HCT116 (cell line): ENCODE results near the gene DBR1. TPM values are rescaled to one million over a fixed set of nuclear protein-coding genes. Genes with fewer than 3 reads are reported as not detected.
A peak's percentile ranks its signal among the peaks of the same experiment; 100 is the strongest.

Experiments used
- ATAC-seq: fragments of 200-7000 bp; cut with Tn5 transposase; 2 replicates; pipeline ENCODE4 v1.9.1; 2020; ENCODE audit warnings: mild to moderate bottlenecking, moderate library complexity
- Bru-seq: library from RNA; stranded (reverse); fragments of 400-500 nt; gene quantifications from one replicate; lab custom pipeline; 2021; lab: Mats Ljungman, UMichigan
- BruChase-seq, 2 experiments: library from RNA; stranded (reverse); fragments of 400-500 nt; gene quantifications; one replicate each; lab custom pipeline; 2021; lab: Mats Ljungman, UMichigan
- BruUV-seq: library from RNA; stranded (reverse); fragments of 400-500 nt; replicated peaks from 2 replicates; lab custom pipeline; 2021; lab: Mats Ljungman, UMichigan
- CTCF ChIA-PET: fragments of 300-600 bp; sonication (Branson Sonifier 250); formaldehyde crosslinking; loops from one replicate; lab custom pipeline; 2021; ENCODE audit warnings: antibody characterized with exemption; lab: Charles Lee
- POLR2A ChIA-PET: fragments of 300-600, 350-600 bp; sonication (Branson Sonifier 250); formaldehyde crosslinking; loops from one replicate; lab custom pipeline; 2021; ENCODE audit warnings: antibody characterized with exemption; lab: Charles Lee
- RAD21 ChIA-PET, 2 experiments: fragments of 300-600 bp; sonication (Branson Sonifier 250); formaldehyde crosslinking; loops; one replicate each; lab custom pipeline; 2023; ENCODE audit warnings: low total read pairs in 2 of 2; ENCODE audit not compliant: uncharacterized antibody in 2 of 2, unreplicated experiment in 2 of 2, low non-redundant PET in 1 of 2; lab: Charles Lee
- DNase-seq: peaks from one replicate; pipeline ENCODE4 v3.0.0-alpha.2; 2010; ENCODE audit warnings: low read depth, low spot score
- H2AFZ ChIP-seq: fragments of 200-600 bp; shearing (Covaris generic), sonication (generic); 2 replicates; pipeline ENCODE4 v1.6.1; 2017; ENCODE audit warnings: low read depth, mixed run types, mixed read lengths, antibody characterized with exemption, low read length; ENCODE audit not compliant: poor library complexity, severe bottlenecking
- H3K27ac ChIP-seq: 2 replicates; pipeline ENCODE4 v1.5.1; 2012; ENCODE audit warnings: low read depth, low read length
- H3K27me3 ChIP-seq: fragments of 200-600 bp; sonication (generic); 2 replicates; pipeline ENCODE4 v1.6.1; 2016; ENCODE audit warnings: mixed run types, low read length, mixed read lengths; ENCODE audit not compliant: insufficient read depth
- H3K36me3 ChIP-seq, 2 experiments: fragments of 200-500 bp in 1 of 2; fragments of 200-600 bp in 1 of 2; sonication (Bioruptor generic) in 1 of 2; sonication (generic) in 1 of 2; 2 replicates each; pipeline versions ENCODE4 v1.5.1 to v1.6.1; 2014 to 2016; ENCODE audit warnings: low read length in 2 of 2, inconsistent platforms in 1 of 2, mixed read lengths in 1 of 2, mixed run types in 1 of 2; ENCODE audit not compliant: insufficient read depth in 2 of 2, control insufficient read depth in 1 of 2
- H3K4me1 ChIP-seq, 2 experiments: fragments of 200-600 bp in 1 of 2; sonication (generic) in 1 of 2; 2 replicates each; pipeline versions ENCODE4 v1.5.1 to v1.6.1; 2012 to 2017; ENCODE audit warnings: low read length in 2 of 2, inconsistent platforms in 1 of 2, mild to moderate bottlenecking in 1 of 2, mixed read lengths in 1 of 2, mixed run types in 1 of 2, moderate library complexity in 1 of 2; ENCODE audit not compliant: insufficient read depth in 2 of 2, control insufficient read depth in 1 of 2
- H3K4me2 ChIP-seq: fragments of 200-600 bp; sonication (generic); 2 replicates; pipeline ENCODE4 v1.6.1; 2017; ENCODE audit warnings: mixed run types, low read length, mixed read lengths
- H3K4me3 ChIP-seq, 2 experiments: fragments of 200-600 bp in 1 of 2; sonication (generic) in 1 of 2; replicated peaks in 1 of 2; 2 replicates each; pipeline ENCODE4 v1.5.1; 2011 to 2016; ENCODE audit warnings: low read length in 2 of 2, control low read depth in 1 of 2, low read depth in 1 of 2, mild to moderate bottlenecking in 1 of 2, mixed read lengths in 1 of 2, mixed run types in 1 of 2
- H3K79me2 ChIP-seq: fragments of 200-600 bp; sonication (generic); 2 replicates; pipeline ENCODE4 v1.6.1; 2017; ENCODE audit warnings: mild to moderate bottlenecking, mixed run types, low read length, moderate library complexity, mixed read lengths; ENCODE audit not compliant: insufficient read depth
- H3K9ac ChIP-seq: fragments of 200-600 bp; sonication (generic); 2 replicates; pipeline ENCODE4 v1.6.1; 2016; ENCODE audit warnings: low read length, mixed read lengths
- H3K9me2 ChIP-seq: fragments of 200-600 bp; sonication (generic), shearing (Covaris generic); 2 replicates; pipeline ENCODE4 v1.6.1; 2017; ENCODE audit warnings: mixed run types, mild to moderate bottlenecking, moderate library complexity; ENCODE audit not compliant: insufficient read depth
- H3K9me3 ChIP-seq, 2 experiments: fragments of 200-500 bp in 1 of 2; fragments of 200-600 bp in 1 of 2; sonication (Bioruptor generic) in 1 of 2; sonication (generic) in 1 of 2; 2 replicates each; pipeline ENCODE4 v1.6.1; 2014 to 2017; ENCODE audit warnings: low read length in 2 of 2, mixed read lengths in 2 of 2, inconsistent platforms in 1 of 2, low read depth in 1 of 2, mild to moderate bottlenecking in 1 of 2, mixed run types in 1 of 2, moderate library complexity in 1 of 2; ENCODE audit not compliant: control insufficient read depth in 1 of 2, insufficient read depth in 1 of 2
- H4K20me1 ChIP-seq: fragments of 200-600 bp; sonication (generic), shearing (Covaris generic); 2 replicates; pipeline ENCODE4 v1.6.1; 2017; ENCODE audit warnings: mixed run types, mild to moderate bottlenecking, moderate library complexity; ENCODE audit not compliant: insufficient read depth
- ATF3 ChIP-seq: IDR thresholded peaks from 2 replicates; pipeline ENCODE4 v1.6.1; 2012
- CBX3 ChIP-seq: IDR thresholded peaks from 2 replicates; pipeline ENCODE4 v1.6.1; 2012; ENCODE audit warnings: low read depth
- CEBPB ChIP-seq: IDR thresholded peaks from 2 replicates; pipeline ENCODE4 v1.6.1; 2012; ENCODE audit warnings: low read depth
- CTCF ChIP-seq, 3 experiments: fragments of 200-600 bp in 1 of 3; sonication (generic) in 1 of 3; IDR thresholded peaks in 2 of 3; conservative IDR thresholded peaks in 1 of 3; 2 replicates each; pipeline ENCODE4 v1.5.1; 2012 to 2017; ENCODE audit warnings: low read depth in 2 of 3, low read length in 2 of 3, antibody characterized with exemption in 1 of 3, borderline replicate concordance in 1 of 3, control low read depth in 1 of 3, mild to moderate bottlenecking in 1 of 3, mixed read lengths in 1 of 3, mixed run types in 1 of 3, moderate library complexity in 1 of 3; ENCODE audit not compliant: insufficient read depth in 1 of 3
- EGR1 ChIP-seq: IDR thresholded peaks from 2 replicates; pipeline ENCODE4 v1.6.1; 2012; ENCODE audit warnings: low read depth
- ELF1 ChIP-seq: IDR thresholded peaks from 2 replicates; pipeline ENCODE4 v1.6.1; 2012; ENCODE audit warnings: low read depth, borderline replicate concordance
- EZH2 ChIP-seq: fragments of 200-600 bp; sonication (generic); IDR thresholded peaks from 2 replicates; pipeline ENCODE4 v1.6.1; 2017; ENCODE audit warnings: antibody characterized with exemption, mixed run types
- EZH2phosphoT487 ChIP-seq: fragments of 200-600 bp; IDR thresholded peaks from 2 replicates; pipeline ENCODE4 v1.6.1; 2018; ENCODE audit warnings: antibody characterized with exemption, borderline replicate concordance
- FOSL1 ChIP-seq: IDR thresholded peaks from 2 replicates; pipeline ENCODE4 v1.6.1; 2012; ENCODE audit warnings: low read depth
- JUND ChIP-seq: IDR thresholded peaks from 2 replicates; pipeline ENCODE4 v1.6.1; 2012
- MAX ChIP-seq: IDR thresholded peaks from 2 replicates; pipeline ENCODE4 v1.6.1; 2012
- POLR2A ChIP-seq: IDR thresholded peaks from 2 replicates; pipeline ENCODE4 v1.7.0; 2011; ENCODE audit warnings: borderline replicate concordance; ENCODE audit not compliant: insufficient read depth, insufficient read length; ENCODE audit errors: extremely low read depth
- POLR2AphosphoS5 ChIP-seq: IDR thresholded peaks from 2 replicates; pipeline ENCODE4 v1.6.1; 2011; ENCODE audit warnings: mild to moderate bottlenecking, low read depth, low read length, moderate library complexity
- RAD21 ChIP-seq: IDR thresholded peaks from 2 replicates; pipeline ENCODE4 v1.6.1; 2012; ENCODE audit warnings: low read depth, mild to moderate bottlenecking
- SIN3A ChIP-seq: IDR thresholded peaks from 2 replicates; pipeline ENCODE4 v1.6.1; 2012; ENCODE audit warnings: low read depth
- SP1 ChIP-seq: IDR thresholded peaks from 2 replicates; pipeline ENCODE4 v1.6.1; 2012; ENCODE audit warnings: low read depth
- SRF ChIP-seq: IDR thresholded peaks from 2 replicates; pipeline ENCODE4 v1.6.1; 2012; ENCODE audit warnings: low read depth
- TCF7L2 ChIP-seq: IDR thresholded peaks from 2 replicates; pipeline ENCODE4 v1.7.0; 2011; ENCODE audit warnings: borderline replicate concordance, inconsistent platforms; ENCODE audit not compliant: insufficient read depth, insufficient read length; ENCODE audit errors: extremely low read depth
- YY1 ChIP-seq: IDR thresholded peaks from 2 replicates; pipeline ENCODE4 v1.6.1; 2011; ENCODE audit warnings: low read length, low read depth, moderate library complexity, mild to moderate bottlenecking; ENCODE audit not compliant: insufficient replicate concordance; ENCODE audit errors: extremely low read depth
- ZBTB33 ChIP-seq: IDR thresholded peaks from 2 replicates; pipeline ENCODE4 v1.6.1; 2011; ENCODE audit warnings: mild to moderate bottlenecking, low read length, moderate library complexity; ENCODE audit not compliant: insufficient replicate concordance; ENCODE audit errors: extremely low read depth
- ZFX ChIP-seq: fragments of 450-650 bp; IDR thresholded peaks from 2 replicates; pipeline ENCODE4 v1.6.1; 2017
- ZNF274 ChIP-seq: fragments of 200-500 bp; sonication (Bioruptor generic); IDR thresholded peaks from 2 replicates; pipeline ENCODE4 v1.6.1; 2014; ENCODE audit warnings: mild to moderate bottlenecking, low read depth, low read length, inconsistent platforms
- intact Hi-C: fragments of 100-400 bp; cut with micrococcal nuclease; formaldehyde crosslinking; loops from 2 replicates; pipeline ENCODE4 v1.10.0; 2022
- long read RNA-seq: library from polyadenylated mRNA; unstranded; transcript quantifications from one replicate; pipeline ENCODE4 v2.0.0, GENCODE V29; 2021; ENCODE audit not compliant: unreplicated experiment
- polyA plus RNA-seq: library from polyadenylated mRNA; unstranded; fragments of >200 nt; gene quantifications from 2 replicates; pipeline ENCODE4 v1.2.1, GENCODE V29; 2012; ENCODE audit warnings: missing spikeins
- total RNA-seq: library from RNA; stranded (reverse); gene quantifications from one replicate; pipeline ENCODE4 v1.2.1, GENCODE V29; 2021; ENCODE audit not compliant: unreplicated experiment

Gene DBR1
- total RNA-seq (21.6 TPM), Bru-seq, nascent RNA (percentile 78 among the genes with signal in this experiment), BruChase-seq, experiment 1, labeled RNA remaining after a 6-hour chase (percentile 69 among the genes with signal in this experiment), BruChase-seq, experiment 2, labeled RNA remaining after a 2-hour chase (percentile 86 among the genes with signal in this experiment)
- polyA plus RNA-seq = 6.6 and 9.5 TPM in 2 replicates
- long read RNA-seq, transcript DBR1-201 (8 exons, 2,666 nt) = major isoform, 13 of 22 reads
- long read RNA-seq, partial matches to known transcripts = 1 of 22 reads
- long read RNA-seq, other reads (novel, unspliced or antisense) = 6 of 22 reads

- H3K4me2 ChIP-seq = peak within 1 kb of the TSS; percentile 93
- CTCF ChIA-PET = interaction anchor here (0.8 kb wide), 1 partner anchor 749 kb away, joined by 3 read pairs; no protein-coding TSS in a partner anchor
- POLR2A ChIA-PET = interaction anchor here (0.8 to 1.8 kb wide), 6 partner anchors 11 to 59 kb away, joined by 3 to 17 read pairs (median 3); partner anchors contain the start of genes ARMC8 and DZIP1L
- H3K4me3 ChIP-seq = peak within 1 kb of the TSS; percentile 47 to 81
- ATAC-seq (peak; percentile 93), DNase-seq (peak; percentile 78)
- H3K27ac ChIP-seq = peak within 1 kb of the TSS; percentile 79
- RAD21 ChIA-PET = no interaction called here
- peaks cover 35% of the 10 kb centered on the region for H3K79me2 ChIP-seq
- H3K27me3 ChIP-seq = no peaks in the 10 kb centered on the region
- no TSS peak for BruUV-seq
- peaks cover 8 to 14% of the 10 kb centered on the region in 2 experiments; a peak in 3 of 4 replicates for H3K4me1 ChIP-seq
- no peaks in the 10 kb centered on the region for H3K9me2 ChIP-seq
- intact Hi-C loops = loop anchor here (2.0 kb wide), 1 partner anchor 106 kb away; no protein-coding TSS in a partner anchor
- H4K20me1 ChIP-seq = no peaks in the 10 kb centered on the region
- peak within 1 kb of the TSS; percentile 85 for H3K9ac ChIP-seq
- H2AFZ ChIP-seq = peak within 1 kb of the TSS; percentile 89
- no peaks in the 10 kb centered on the region for H3K9me3 ChIP-seq
- H3K36me3 ChIP-seq = peaks cover 10 to 13% of the 10 kb centered on the region in 2 experiments
- TF ChIP-seq ZNF274 = no peak
- peak; percentile 69 for TF ChIP-seq MAX
- TF ChIP-seq ZFX = peak; percentile 80
- TF ChIP-seq TCF7L2 = no peak
- no peak for TF ChIP-seq RAD21
- peak; percentile 64; the same call in 1 of the 2 replicates for TF ChIP-seq CBX3
- TF ChIP-seq POLR2A = peak; percentile 95
- no peak for TF ChIP-seq SRF
- TF ChIP-seq SIN3A = peak; percentile 86
- TF ChIP-seq ELF1 = peak; percentile 86
- peak; percentile 96 for TF ChIP-seq ZBTB33
- TF ChIP-seq JUND = no peak
- TF ChIP-seq FOSL1 = no peak
- TF ChIP-seq ATF3 = no peak
- 0 out of 2 replicates have a peak, but pooled peaks have one; percentile 30 for TF ChIP-seq EGR1
- no peak for TF ChIP-seq CEBPB
- no peak for TF ChIP-seq EZH2
- peak; percentile 94 for TF ChIP-seq POLR2AphosphoS5
- no peak for TF ChIP-seq EZH2phosphoT487
- TF ChIP-seq YY1 = peak; percentile 32
- no peak for TF ChIP-seq CTCF (IDR thresholded peaks at IDR 0.05 in 2 of 3, conservative IDR thresholded peaks at IDR 0.05 in 1 of 3; ENCODE audit: borderline replicate concordance in 1 of 3, insufficient read depth in 1 of 3, low read depth in 2 of 3, low read length in 2 of 3)
- TF ChIP-seq SP1 = no peak
Observed at GRCh38 chr3:138174421-138175131, at the start of gene DBR1. Gene DBR1 (minus strand): TSS chr3:138174921. CDS start chr3:138174795, 126 bp downstream.
